A549 (cell line): ENCODE results near the gene NXPH2. TPM values are rescaled to one million over a fixed set of nuclear protein-coding genes. Genes with fewer than 3 reads are reported as not detected.

Source experiments
- ATAC-seq, 2 experiments: fragments of 200-7000 bp in 1 of 2; fragments of >200 bp in 1 of 2; cut with Nextera tagmentation in 1 of 2; cut with Tn5 transposase in 1 of 2; 3 replicates each; pipeline versions ENCODE4 v1.8.0 to v1.9.1; 2018 to 2020; ENCODE audit warnings: mild to moderate bottlenecking in 1 of 2, moderate library complexity in 1 of 2
- CTCF ChIA-PET: fragments of 300-600 bp; sonication (Branson Sonifier 250); formaldehyde crosslinking; extraction: SDS; loops from one replicate; lab custom pipeline; 2021; ENCODE audit warnings: antibody characterized with exemption, inconsistent platforms; lab: Yijun Ruan, JAX
- POLR2A ChIA-PET: fragments of 350-600 bp; formaldehyde crosslinking; extraction: SDS; loops from one replicate; lab custom pipeline; 2021; ENCODE audit warnings: antibody characterized with exemption, inconsistent platforms; lab: Yijun Ruan, JAX
- DNase-seq, 2 experiments: peaks; one replicate each; pipeline versions ENCODE4 v3.0.0 to v3.0.0-alpha.2; 2011 to 2016; ENCODE audit warnings: low read depth in 1 of 2, low spot score in 1 of 2
- FAIRE-seq: peaks from 2 replicates; lab custom pipeline; 2011; peaks lifted over from hg19 to GRCh38; lab: Jason Lieb, UNC
- H3K27ac ChIP-seq, 2 experiments: fragments of >200 bp; sonication (Bioruptor Twin); formaldehyde crosslinking; 3 replicates each; pipeline ENCODE4 v1.5.1; 2016 to 2017
- H3K4me1 ChIP-seq: fragments of >200 bp; sonication (Bioruptor Twin); formaldehyde crosslinking; 3 replicates; pipeline ENCODE4 v1.6.1; 2016
- H3K4me2 ChIP-seq: fragments of >200 bp; sonication (Bioruptor Twin); formaldehyde crosslinking; 3 replicates; pipeline ENCODE4 v1.6.1; 2016
- H3K4me3 ChIP-seq: fragments of >200 bp; sonication (Bioruptor Twin); formaldehyde crosslinking; 3 replicates; pipeline ENCODE4 v1.5.1; 2016
- H3K9me3 ChIP-seq: fragments of >200 bp; sonication (Bioruptor Twin); formaldehyde crosslinking; 3 replicates; pipeline ENCODE4 v1.6.1; 2016
- CBX2 ChIP-seq: fragments of 200-600 bp; sonication (generic); IDR thresholded peaks from 2 replicates; pipeline ENCODE4 v1.6.1; 2016; ENCODE audit warnings: low read depth, mild to moderate bottlenecking, borderline replicate concordance
- CHD4 ChIP-seq: fragments of 200-600 bp; sonication (generic); IDR thresholded peaks from 2 replicates; pipeline ENCODE4 v1.6.1; 2016; ENCODE audit warnings: antibody characterized with exemption, mild to moderate bottlenecking, borderline replicate concordance
- EHF ChIP-seq: fragments of 250-450 bp; sonication (Bioruptor Pico); IDR thresholded peaks from 2 replicates; pipeline ENCODE4 v1.5.0; 2020; ENCODE audit warnings: mild to moderate bottlenecking
- EHMT2 ChIP-seq: fragments of 200-600 bp; sonication (generic); IDR thresholded peaks from 2 replicates; pipeline ENCODE4 v1.6.1; 2016; ENCODE audit warnings: antibody characterized with exemption, low read depth, mild to moderate bottlenecking, moderate library complexity
- FOXS1 ChIP-seq: fragments of 250-450 bp; sonication (Bioruptor Pico); IDR thresholded peaks from 2 replicates; pipeline ENCODE4 v1.5.0; 2020; ENCODE audit warnings: mild to moderate bottlenecking, moderate library complexity
- GATA3 ChIP-seq: IDR thresholded peaks from 2 replicates; pipeline ENCODE4 v1.6.1; 2012; ENCODE audit warnings: borderline replicate concordance
- HDAC2 ChIP-seq: fragments of 200-600 bp; sonication (generic); IDR thresholded peaks from 2 replicates; pipeline ENCODE4 v1.6.1; 2016
- JUN ChIP-seq, 2 experiments: fragments of >200 bp; sonication (Bioruptor Twin); formaldehyde crosslinking; IDR thresholded peaks; 2 replicates in 1 of 2; 3 replicates in 1 of 2; pipeline ENCODE4 v1.6.1; 2016 to 2017
- KDM5A ChIP-seq: fragments of 200-600 bp; sonication (generic); IDR thresholded peaks from 2 replicates; pipeline ENCODE4 v1.6.1; 2016; ENCODE audit warnings: antibody characterized with exemption, mild to moderate bottlenecking
- MAZ ChIP-seq: fragments of 150-350 bp; IDR thresholded peaks from 2 replicates; pipeline ENCODE4 v1.6.1; 2014; ENCODE audit warnings: antibody characterized with exemption, low read depth, low read length, borderline replicate concordance
- MYC ChIP-seq: IDR thresholded peaks from 2 replicates; pipeline ENCODE4 v1.6.1; 2012; ENCODE audit warnings: mild to moderate bottlenecking, inconsistent platforms, low read length, improper control_type of control experiment, borderline replicate concordance
- NR3C1 ChIP-seq: fragments of >200 bp; sonication (Bioruptor Twin); formaldehyde crosslinking; IDR thresholded peaks from 3 replicates; pipeline ENCODE4 v1.6.1; 2017
- PHF8 ChIP-seq: fragments of 200-600 bp; sonication (generic); IDR thresholded peaks from 2 replicates; pipeline ENCODE4 v1.6.1; 2016; ENCODE audit warnings: low read depth, mild to moderate bottlenecking, antibody characterized with exemption, moderate library complexity, borderline replicate concordance
- POLR2A ChIP-seq: IDR thresholded peaks from 2 replicates; pipeline ENCODE4 v1.6.1; 2012; ENCODE audit warnings: mild to moderate bottlenecking, low read length
- POLR2AphosphoS2 ChIP-seq: conservative IDR thresholded peaks from 2 replicates; pipeline ENCODE4 v1.6.1; 2012; ENCODE audit warnings: low read length, improper control_type of control experiment, inconsistent platforms
- RAD21 ChIP-seq, 2 experiments: fragments of >200 bp in 1 of 2; sonication (Bioruptor Twin) in 1 of 2; formaldehyde crosslinking in 1 of 2; IDR thresholded peaks in 1 of 2; conservative IDR thresholded peaks in 1 of 2; 2 replicates in 1 of 2; 3 replicates in 1 of 2; pipeline ENCODE4 v1.6.1; 2012 to 2018; ENCODE audit warnings: inconsistent platforms in 1 of 2
- RARB ChIP-seq: fragments of 250-450 bp; sonication (Bioruptor Pico); IDR thresholded peaks from 2 replicates; pipeline ENCODE4 v1.8.0; 2021; ENCODE audit warnings: mild to moderate bottlenecking, moderate library complexity
- RFX5 ChIP-seq: fragments of 450-650 bp; IDR thresholded peaks from 2 replicates; pipeline ENCODE4 v1.7.1; 2014; ENCODE audit warnings: antibody characterized with exemption, mild to moderate bottlenecking, moderate library complexity
- SMC3 ChIP-seq: fragments of >200 bp; sonication (Bioruptor Twin); formaldehyde crosslinking; IDR thresholded peaks from 3 replicates; pipeline ENCODE4 v1.6.1; 2018; ENCODE audit warnings: inconsistent platforms
- SREBF2 ChIP-seq: fragments of 450-650 bp; IDR thresholded peaks from 2 replicates; pipeline ENCODE4 v1.6.1; 2014; ENCODE audit warnings: mild to moderate bottlenecking, moderate library complexity
- ZFP36 ChIP-seq: fragments of 450-650 bp; IDR thresholded peaks from 2 replicates; pipeline ENCODE4 v1.6.1; 2014; ENCODE audit warnings: borderline replicate concordance; ENCODE audit not compliant: partially characterized antibody
- WGBS: methylation state at CpG from one replicate; pipeline ENCODE4 v1.1.6; 2017; ENCODE audit errors: missing lambda C conversion rate; 5-methylcytosine and 5-hydroxymethylcytosine counted together
- polyA plus RNA-seq, 4 experiments: library from polyadenylated mRNA; depleted of rRNA in 3 of 4; stranded (reverse); fragments of >200 nt; fragmentation: RNase III in 1 of 4; extraction: RNeasy Plus Mini Kit Qiagen cat#74134 plus additional on column Dnase treatment in 1 of 4; gene quantifications; 2 replicates in 3 of 4; 3 replicates in 1 of 4; pipeline ENCODE4 v1.2.3, GENCODE V29; 2011 to 2017
- TF ChIP-seq, protein P1 (sequence below): fragments of 250-450 bp; sonication (Bioruptor Pico); IDR thresholded peaks from 2 replicates; pipeline ENCODE4 v1.5.0; 2020; ENCODE audit warnings: low read depth, mild to moderate bottlenecking, moderate library complexity
- TF ChIP-seq, protein P2 (sequence below): fragments of >200 bp; sonication (Bioruptor Twin); formaldehyde crosslinking; IDR thresholded peaks from 2 replicates; pipeline ENCODE4 v1.6.1; 2016
- TF ChIP-seq, protein P3 (sequence below): fragments of 250-450 bp; sonication (Bioruptor Pico); IDR thresholded peaks from 2 replicates; pipeline ENCODE4 v1.5.0; 2021; ENCODE audit warnings: mild to moderate bottlenecking, moderate library complexity, borderline replicate concordance
- TF ChIP-seq, protein P4 (sequence below): IDR thresholded peaks from 2 replicates; pipeline ENCODE4 v1.6.1; 2012
- TF ChIP-seq, protein P5 (sequence below): fragments of 150-350 bp; IDR thresholded peaks from 2 replicates; pipeline ENCODE4 v1.6.1; 2014; ENCODE audit warnings: low read depth, mild to moderate bottlenecking, low read length
- TF ChIP-seq, protein P6 (sequence below): fragments of 200-600 bp; sonication (generic); IDR thresholded peaks from 2 replicates; pipeline ENCODE4 v1.6.1; 2016; ENCODE audit warnings: antibody characterized with exemption, mild to moderate bottlenecking, moderate library complexity

The NXPH2 gene
- polyA plus RNA-seq, 2 of the 4 experiments (the other 2 are of a cell fraction): not detected

DNA sequence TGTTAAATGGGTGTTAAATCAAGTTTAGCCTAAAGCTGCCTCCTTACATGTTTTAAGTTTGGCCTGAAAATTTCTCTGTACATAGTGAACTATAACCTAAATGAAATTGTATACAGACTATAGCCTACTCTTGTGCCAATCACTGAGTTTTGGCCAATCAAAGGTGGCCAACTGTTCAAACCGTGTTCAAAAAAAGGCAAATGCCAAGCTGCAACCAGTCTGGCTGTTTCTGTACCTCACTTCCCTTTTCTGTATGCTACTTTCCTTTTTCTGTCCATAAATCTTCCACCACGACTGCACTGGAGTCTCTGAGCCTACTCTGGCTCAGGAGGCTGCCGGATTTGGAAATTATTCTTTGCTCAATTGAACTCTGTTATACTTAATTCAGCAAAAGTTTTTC, 157.6 kb downstream of the NXPH2 start:
- DNase-seq (no peak), FAIRE-seq (no peak), ATAC-seq (no peak)
- H3K27ac ChIP-seq: no peak overlapping the region
- H3K4me1 ChIP-seq: no peaks in the 10 kb centered on the region
- no peaks in the 10 kb centered on the region for H3K9me3 ChIP-seq
- no peak overlapping the region for H3K4me2 ChIP-seq
- WGBS: 60% methylated on average over 3 of the region's 3 CpGs
- ChIA-PET POLR2A (no interaction called here), CTCF (no interaction called here)
- H3K4me3 ChIP-seq: no peak overlapping the region
- TF ChIP-seq POLR2A (no peak), POLR2AphosphoS2 (no peak), HDAC2 (no peak), CBX2 (no peak), ZFP36 (no peak), PHF8 (no peak), MAZ (no peak), KDM5A (no peak), NR3C1 (no peak), JUN (IDR thresholded peaks at IDR 0.05) (no peak), EHF (CRISPR knock-in tag) (no peak), FOXS1 (CRISPR knock-in tag) (no peak), MYC (no peak), RAD21 (conservative IDR thresholded peaks at IDR 0.05 in 1 of 2, IDR thresholded peaks at IDR 0.05 in 1 of 2) (no peak)
- TF ChIP-seq, protein P1, sequence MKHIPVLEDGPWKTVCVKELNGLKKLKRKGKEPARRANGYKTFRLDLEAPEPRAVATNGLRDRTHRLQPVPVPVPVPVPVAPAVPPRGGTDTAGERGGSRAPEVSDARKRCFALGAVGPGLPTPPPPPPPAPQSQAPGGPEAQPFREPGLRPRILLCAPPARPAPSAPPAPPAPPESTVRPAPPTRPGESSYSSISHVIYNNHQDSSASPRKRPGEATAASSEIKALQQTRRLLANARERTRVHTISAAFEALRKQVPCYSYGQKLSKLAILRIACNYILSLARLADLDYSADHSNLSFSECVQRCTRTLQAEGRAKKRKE: no peak
- TF ChIP-seq, protein P2, sequence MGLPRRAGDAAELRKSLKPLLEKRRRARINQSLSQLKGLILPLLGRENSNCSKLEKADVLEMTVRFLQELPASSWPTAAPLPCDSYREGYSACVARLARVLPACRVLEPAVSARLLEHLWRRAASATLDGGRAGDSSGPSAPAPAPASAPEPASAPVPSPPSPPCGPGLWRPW: no peak
- TF ChIP-seq, protein P3, sequence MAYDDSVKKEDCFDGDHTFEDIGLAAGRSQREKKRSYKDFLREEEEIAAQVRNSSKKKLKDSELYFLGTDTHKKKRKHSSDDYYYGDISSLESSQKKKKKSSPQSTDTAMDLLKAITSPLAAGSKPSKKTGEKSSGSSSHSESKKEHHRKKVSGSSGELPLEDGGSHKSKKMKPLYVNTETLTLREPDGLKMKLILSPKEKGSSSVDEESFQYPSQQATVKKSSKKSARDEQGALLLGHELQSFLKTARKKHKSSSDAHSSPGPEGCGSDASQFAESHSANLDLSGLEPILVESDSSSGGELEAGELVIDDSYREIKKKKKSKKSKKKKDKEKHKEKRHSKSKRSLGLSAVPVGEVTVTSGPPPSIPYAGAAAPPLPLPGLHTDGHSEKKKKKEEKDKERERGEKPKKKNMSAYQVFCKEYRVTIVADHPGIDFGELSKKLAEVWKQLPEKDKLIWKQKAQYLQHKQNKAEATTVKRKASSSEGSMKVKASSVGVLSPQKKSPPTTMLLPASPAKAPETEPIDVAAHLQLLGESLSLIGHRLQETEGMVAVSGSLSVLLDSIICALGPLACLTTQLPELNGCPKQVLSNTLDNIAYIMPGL (CRISPR knock-in tag): no peak
- TF ChIP-seq, protein P4, sequence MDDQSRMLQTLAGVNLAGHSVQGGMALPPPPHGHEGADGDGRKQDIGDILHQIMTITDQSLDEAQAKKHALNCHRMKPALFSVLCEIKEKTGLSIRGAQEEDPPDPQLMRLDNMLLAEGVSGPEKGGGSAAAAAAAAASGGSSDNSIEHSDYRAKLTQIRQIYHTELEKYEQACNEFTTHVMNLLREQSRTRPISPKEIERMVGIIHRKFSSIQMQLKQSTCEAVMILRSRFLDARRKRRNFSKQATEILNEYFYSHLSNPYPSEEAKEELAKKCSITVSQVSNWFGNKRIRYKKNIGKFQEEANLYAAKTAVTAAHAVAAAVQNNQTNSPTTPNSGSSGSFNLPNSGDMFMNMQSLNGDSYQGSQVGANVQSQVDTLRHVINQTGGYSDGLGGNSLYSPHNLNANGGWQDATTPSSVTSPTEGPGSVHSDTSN: no peak

DNA sequence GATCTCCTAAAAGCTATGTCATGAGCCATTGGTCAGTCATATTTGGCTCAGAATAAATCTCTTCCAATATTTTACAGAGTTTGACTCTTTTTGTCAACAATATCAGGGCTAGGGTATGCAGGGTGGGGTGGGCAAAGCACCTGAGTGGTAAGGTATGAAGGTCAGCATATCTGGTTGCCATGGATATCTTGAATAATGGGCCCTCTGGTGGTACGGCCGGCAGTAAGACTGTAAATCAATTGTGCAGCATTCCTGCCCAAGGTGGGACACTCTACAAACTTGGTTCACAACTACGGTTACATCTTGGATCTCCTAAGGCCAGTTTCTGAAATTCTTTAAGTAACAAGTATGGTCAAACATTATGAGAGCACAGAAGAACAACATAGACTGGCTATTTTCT, 159.1 kb downstream of the NXPH2 start:
- H3K4me2 ChIP-seq: no peak overlapping the region
- no peak overlapping the region for H3K4me3 ChIP-seq
- no peak for FAIRE-seq
- CTCF ChIA-PET: no interaction called here
- no peak overlapping the region for H3K27ac ChIP-seq
- 76% methylated on average over 3 of the region's 3 CpGs for WGBS
- TF ChIP-seq MYC: no peak
- no peak for TF ChIP-seq RARB (CRISPR knock-in tag)
- no peak for TF ChIP-seq RAD21 (conservative IDR thresholded peaks at IDR 0.05 in 1 of 2, IDR thresholded peaks at IDR 0.05 in 1 of 2)
- no peak for TF ChIP-seq GATA3
- TF ChIP-seq, protein P5, sequence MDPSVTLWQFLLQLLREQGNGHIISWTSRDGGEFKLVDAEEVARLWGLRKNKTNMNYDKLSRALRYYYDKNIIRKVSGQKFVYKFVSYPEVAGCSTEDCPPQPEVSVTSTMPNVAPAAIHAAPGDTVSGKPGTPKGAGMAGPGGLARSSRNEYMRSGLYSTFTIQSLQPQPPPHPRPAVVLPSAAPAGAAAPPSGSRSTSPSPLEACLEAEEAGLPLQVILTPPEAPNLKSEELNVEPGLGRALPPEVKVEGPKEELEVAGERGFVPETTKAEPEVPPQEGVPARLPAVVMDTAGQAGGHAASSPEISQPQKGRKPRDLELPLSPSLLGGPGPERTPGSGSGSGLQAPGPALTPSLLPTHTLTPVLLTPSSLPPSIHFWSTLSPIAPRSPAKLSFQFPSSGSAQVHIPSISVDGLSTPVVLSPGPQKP: no peak
- TF ChIP-seq SREBF2: no peak
- no peak for TF ChIP-seq EHMT2
- TF ChIP-seq CHD4: no peak
- TF ChIP-seq, protein P6, sequence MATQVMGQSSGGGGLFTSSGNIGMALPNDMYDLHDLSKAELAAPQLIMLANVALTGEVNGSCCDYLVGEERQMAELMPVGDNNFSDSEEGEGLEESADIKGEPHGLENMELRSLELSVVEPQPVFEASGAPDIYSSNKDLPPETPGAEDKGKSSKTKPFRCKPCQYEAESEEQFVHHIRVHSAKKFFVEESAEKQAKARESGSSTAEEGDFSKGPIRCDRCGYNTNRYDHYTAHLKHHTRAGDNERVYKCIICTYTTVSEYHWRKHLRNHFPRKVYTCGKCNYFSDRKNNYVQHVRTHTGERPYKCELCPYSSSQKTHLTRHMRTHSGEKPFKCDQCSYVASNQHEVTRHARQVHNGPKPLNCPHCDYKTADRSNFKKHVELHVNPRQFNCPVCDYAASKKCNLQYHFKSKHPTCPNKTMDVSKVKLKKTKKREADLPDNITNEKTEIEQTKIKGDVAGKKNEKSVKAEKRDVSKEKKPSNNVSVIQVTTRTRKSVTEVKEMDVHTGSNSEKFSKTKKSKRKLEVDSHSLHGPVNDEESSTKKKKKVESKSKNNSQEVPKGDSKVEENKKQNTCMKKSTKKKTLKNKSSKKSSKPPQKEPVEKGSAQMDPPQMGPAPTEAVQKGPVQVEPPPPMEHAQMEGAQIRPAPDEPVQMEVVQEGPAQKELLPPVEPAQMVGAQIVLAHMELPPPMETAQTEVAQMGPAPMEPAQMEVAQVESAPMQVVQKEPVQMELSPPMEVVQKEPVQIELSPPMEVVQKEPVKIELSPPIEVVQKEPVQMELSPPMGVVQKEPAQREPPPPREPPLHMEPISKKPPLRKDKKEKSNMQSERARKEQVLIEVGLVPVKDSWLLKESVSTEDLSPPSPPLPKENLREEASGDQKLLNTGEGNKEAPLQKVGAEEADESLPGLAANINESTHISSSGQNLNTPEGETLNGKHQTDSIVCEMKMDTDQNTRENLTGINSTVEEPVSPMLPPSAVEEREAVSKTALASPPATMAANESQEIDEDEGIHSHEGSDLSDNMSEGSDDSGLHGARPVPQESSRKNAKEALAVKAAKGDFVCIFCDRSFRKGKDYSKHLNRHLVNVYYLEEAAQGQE: no peak
- TF ChIP-seq CBX2: no peak
- TF ChIP-seq RFX5: no peak
- no peak for TF ChIP-seq ZFP36
- no peak for TF ChIP-seq SMC3
- ATAC-seq: no peak
- POLR2A ChIA-PET: no interaction called here
- no peaks in the 10 kb centered on the region for H3K4me1 ChIP-seq
- H3K9me3 ChIP-seq: no peaks in the 10 kb centered on the region
- DNase-seq: no peak
